Subcutaneous adipose tissue (tissue), 4 donors: ENCODE results near the gene PCNX4. TPM values are rescaled to one million over a fixed set of nuclear protein-coding genes. Genes with fewer than 3 reads are reported as not detected.

Experiments used
- CTCF ChIP-seq: fragments of 450-650 bp; IDR thresholded peaks from one replicate; pipeline ENCODE4 v1.5.1; 2016; ENCODE audit warnings: low read depth, mild to moderate bottlenecking, control low read depth, antibody characterized with exemption, moderate library complexity
- total RNA-seq, 4 donors: library from RNA; depleted of rRNA; stranded (reverse); fragments of >200 nt; gene quantifications; one replicate each; pipeline ENCODE4 v1.1.0, GENCODE V29; 2016

Gene PCNX4
- total RNA-seq, 4 donors from 2014 or later = 38.1 to 59.7 (median 56.0) TPM

- TF ChIP-seq CTCF = no peak
These were observed 72.6 kb downstream of the PCNX4 start for GRCh38 chr14:60164404-60164711.

GRCh38 chr14:60164712-60165546, 73.2 kb downstream of the PCNX4 start, which contains the start of gene DHRS7:
TSS of gene DHRS7 (minus strand) at chr14:60165398. CDS start at chr14:60165309, 89 bp downstream.
- no peak for TF ChIP-seq CTCF

GRCh38 chr14:60165547-60165876, 73.8 kb downstream of the PCNX4 start:
- TF ChIP-seq CTCF = no peak

GRCh38 chr14:60166142-60166541, 74.4 kb downstream of the PCNX4 start:
- no peak for TF ChIP-seq CTCF

- TF ChIP-seq CTCF = no peak
These were observed 78.0 kb downstream of the PCNX4 start for GRCh38 chr14:60169722-60170121.

GRCh38 chr14:60170948-60171347, 79.2 kb downstream of the PCNX4 start:
- no peak for TF ChIP-seq CTCF

- no peak for TF ChIP-seq CTCF
These were observed 80.0 kb downstream of the PCNX4 start for GRCh38 chr14:60171690-60172089.
